Pancreas (tissue), 10 donors: Measurements from ENCODE around the gene NCAPH2. TPM values are rescaled to one million over a fixed set of nuclear protein-coding genes. Genes with fewer than 3 reads are reported as not detected.

Experiments used
- ATAC-seq, 4 donors: fragments of 200-7000 bp; cut with Tn5 transposase; one replicate each; pipeline versions ENCODE4 v1.8.0 to v1.9.1; 2020; ENCODE audit warnings: mild to moderate bottlenecking in 4 of 4, moderate library complexity in 4 of 4
- DNase-seq, 6 donors: peaks; one replicate each; pipeline ENCODE4 v3.0.0-alpha.2; 2020
- FAIRE-seq: peaks from 2 replicates; lab custom pipeline; 2012; peaks lifted over from hg19 to GRCh38; lab: Jason Lieb, UNC
- H3K27ac ChIP-seq, 4 donors: fragments of 200-600 bp; sonication (generic); 1 replicate in 3 of 4; 2 replicates in 1 of 4; pipeline versions ENCODE4 v1.5.0 to v1.8.0; 2020
- H3K27me3 ChIP-seq, 4 donors: fragments of 200-600 bp; one replicate each; pipeline ENCODE4 v1.8.0; 2021
- H3K36me3 ChIP-seq, 3 donors: fragments of 200-600 bp; sonication (generic) in 1 of 3; one replicate each; pipeline versions ENCODE4 v1.5.0 to v1.8.0; 2020 to 2021
- H3K4me1 ChIP-seq, 3 donors: fragments of 200-600 bp; one replicate each; pipeline ENCODE4 v1.8.0; 2021
- H3K4me3 ChIP-seq, 4 donors: fragments of 200-600 bp; sonication (generic) in 2 of 4; one replicate each; pipeline versions ENCODE4 v1.5.0 to v1.8.0; 2020 to 2021
- H3K9me3 ChIP-seq, 4 donors: fragments of 200-600 bp; one replicate each; pipeline ENCODE4 v1.8.0; 2021
- CTCF ChIP-seq, 4 donors: fragments of 200-600 bp; sonication (generic) in 3 of 4; IDR thresholded peaks; one replicate each; pipeline versions ENCODE4 v1.5.0 to v1.8.0; 2021; ENCODE audit warnings: antibody characterized with exemption in 4 of 4
- WGBS, 2 donors: extraction: QIAGEN DNeasy Blood & Tissue Kit; methylation state at CpG; one replicate each; pipeline ENCODE4 v1.1.7; 2013; 5-methylcytosine and 5-hydroxymethylcytosine counted together
- intact Hi-C, 3 donors: fragments of 100-400 bp; cut with DNase I; formaldehyde crosslinking; loops; one replicate each; pipeline versions ENCODE4 v1.11.1 to v1.14.2; 2022
- polyA plus RNA-seq, 2 donors: library from polyadenylated mRNA; stranded (reverse); fragments of 200-250 nt; gene quantifications; one replicate each; pipeline ENCODE4 v1.2.3, GENCODE V29; 2013
- total RNA-seq, 6 donors: library from RNA; stranded (reverse); fragmentation: NEBNext Ultra II Directional in 4 of 6; extraction: Animal tissue kit (Norgen Biotek cat#: 25700) in 4 of 6; gene quantifications; one replicate each; pipeline versions ENCODE4 v1.2.1 to v1.2.4, GENCODE V29; 2021 to 2023
- donor health status: healthy with polysubstance abuse.
- donor health status: DM: no; HTN: no; CAD: no; lungs with moderate emphysema.
- donor health status: DM: no; HTN: no; CAD: no.
- donor health status: control.
- donor health status: control.
- donor health status: Bipolar disorder and iron deficiency.
- donor health status: DM: yes; HTN: yes; CAD: no.
- donor health status: DM: no; HTN: no; CAD: no.
- donor health status: DM: no; HTN: no; CAD: no.
- donor health status: DM: yes; HTN: yes; CAD: no.

Gene NCAPH2
- total and polyA plus RNA-seq, 8 donors: 15.9 to 70.1 (median 24.2) TPM

- peak overlapping the region; percentile 68 to 90 (median 83) for H3K4me3 ChIP-seq
- H3K9me3 ChIP-seq: no peaks in the 10 kb centered on the region
- 14 to 21% methylated on average over 16 to 21 of the region's 21 CpGs for WGBS, 2 donors
- no peak for TF ChIP-seq CTCF (IDR thresholded peaks at IDR 0.05)
- H3K27me3 ChIP-seq: no peaks in the 10 kb centered on the region
- ATAC-seq: peak; percentile 23 to 45 (median 35)
- peaks cover 0 to 13% (median 0%) of the 10 kb centered on the region in 3 donors for H3K4me1 ChIP-seq
- peak overlapping the region; percentile 66 to 75 (median 71) for H3K27ac ChIP-seq
- intact Hi-C loops: loop anchor here in 2 of 3 donors (5.0 to 10.0 kb wide), 2 partner anchors 260 to 262 kb away; partner anchors contain the start of gene TUBGCP6 (in 2 of the 2)
- peak; percentile 72 to 93 (median 86) for DNase-seq
- no peak for FAIRE-seq
- H3K36me3 ChIP-seq: peaks cover 0 to 15% (median 0%) of the 10 kb centered on the region in 3 donors
Observed at GRCh38 chr22:50506611-50507420, 1.2 kb upstream of the NCAPH2 start.

GRCh38 chr22:50507421-50507990, 518 bp upstream of the NCAPH2 start, which contains the start of gene LMF2:
TSS of gene LMF2 (minus strand) at chr22:50507702. CDS start at chr22:50507675, 27 bp downstream.
- peak within 1 kb of the TSS; percentile 75 to 94 (median 85) for H3K27ac ChIP-seq
- no peak for FAIRE-seq
- peak; percentile 86 to 98 (median 96) for DNase-seq
- intact Hi-C loops: loop anchor here in 2 of 3 donors (5.0 to 10.0 kb wide), 2 partner anchors 260 to 263 kb away; partner anchors contain the start of gene TUBGCP6 (in 2 of the 2)
- H3K27me3 ChIP-seq: no peaks in the 10 kb centered on the region
- TF ChIP-seq CTCF (IDR thresholded peaks at IDR 0.05): no peak
- ATAC-seq: peak; percentile 67 to 84 (median 74)
- 0 to 1% methylated on average over 22 to 58 of the region's 62 CpGs for WGBS, 2 donors
- no peaks in the 10 kb centered on the region for H3K9me3 ChIP-seq
- H3K4me3 ChIP-seq: peak within 1 kb of the TSS; percentile 68 to 90 (median 83)
- H3K4me1 ChIP-seq: peaks cover 0 to 13% (median 0%) of the 10 kb centered on the region in 3 donors
- H3K36me3 ChIP-seq: peaks cover 0 to 14% (median 0%) of the 10 kb centered on the region in 3 donors

- FAIRE-seq (no peak), ATAC-seq (no peak), DNase-seq (peak in 1 of 6 donors; percentile 2)
- 10 to 11% methylated on average over 3 of the region's 3 CpGs for WGBS, 2 donors
- peak overlapping the region in 3 of 4 donors; percentile 57 to 84 (median 63) for H3K4me3 ChIP-seq
- H3K4me1 ChIP-seq: peaks cover 0 to 13% (median 0%) of the 10 kb centered on the region in 3 donors
- H3K27ac ChIP-seq: peak overlapping the region in 2 of 4 donors; percentile 68 to 85
- no peaks in the 10 kb centered on the region for H3K27me3 ChIP-seq
- TF ChIP-seq CTCF (IDR thresholded peaks at IDR 0.05): no peak
- no peaks in the 10 kb centered on the region for H3K9me3 ChIP-seq
- peaks cover 0 to 4% (median 0%) of the 10 kb centered on the region in 3 donors for H3K36me3 ChIP-seq
- intact Hi-C loops: loop anchor here in 2 of 3 donors (5.0 to 10.0 kb wide), 2 partner anchors 262 to 264 kb away; partner anchors contain the start of gene TUBGCP6 (in 2 of the 2)
Observed at GRCh38 chr22:50508897-50509296, 873 bp downstream of the NCAPH2 start.

GRCh38 chr22:50513175-50513574, 5.2 kb downstream of the NCAPH2 start:
- ATAC-seq (no peak), FAIRE-seq (no peak), DNase-seq (no peak)
- Histone ChIP-seq H3K4me3 (no peak overlapping the region), H3K27ac (no peak overlapping the region), H3K36me3 (peaks cover 0 to 12% (median 0%) of the 10 kb centered on the region in 3 donors), H3K9me3 (no peaks in the 10 kb centered on the region), H3K4me1 (peaks cover 0 to 8% (median 0%) of the 10 kb centered on the region in 3 donors), H3K27me3 (no peaks in the 10 kb centered on the region)
- intact Hi-C loops: no loop called here
- 92 to 93% methylated on average over 15 of the region's 15 CpGs for WGBS, 2 donors
- TF ChIP-seq CTCF (IDR thresholded peaks at IDR 0.05): no peak
